HG03045 (cell line): ENCODE results near the gene NUP214.
"Not testable (repeated sequence)": the region's sequence is repeated elsewhere in the genome, so short reads cannot be mapped to it uniquely, and the experiment has no call there.

Experiments used
- ATAC-seq: cut with Tn5 transposase; IDR thresholded peaks from one replicate; pipeline ENCODE4 v1.9.1; 2021; ENCODE audit warnings: mild to moderate bottlenecking, moderate library complexity; ENCODE audit not compliant: unreplicated experiment

NUP214 gene

GRCh38 chr9:131115360-131115742 is 10.0 kb upstream of the NUP214 start:
- ATAC-seq = not testable (repeated sequence)

- ATAC-seq = no peak
Measured at GRCh38 chr9:131116281-131117120, 8.9 kb upstream of the NUP214 start.

DNA sequence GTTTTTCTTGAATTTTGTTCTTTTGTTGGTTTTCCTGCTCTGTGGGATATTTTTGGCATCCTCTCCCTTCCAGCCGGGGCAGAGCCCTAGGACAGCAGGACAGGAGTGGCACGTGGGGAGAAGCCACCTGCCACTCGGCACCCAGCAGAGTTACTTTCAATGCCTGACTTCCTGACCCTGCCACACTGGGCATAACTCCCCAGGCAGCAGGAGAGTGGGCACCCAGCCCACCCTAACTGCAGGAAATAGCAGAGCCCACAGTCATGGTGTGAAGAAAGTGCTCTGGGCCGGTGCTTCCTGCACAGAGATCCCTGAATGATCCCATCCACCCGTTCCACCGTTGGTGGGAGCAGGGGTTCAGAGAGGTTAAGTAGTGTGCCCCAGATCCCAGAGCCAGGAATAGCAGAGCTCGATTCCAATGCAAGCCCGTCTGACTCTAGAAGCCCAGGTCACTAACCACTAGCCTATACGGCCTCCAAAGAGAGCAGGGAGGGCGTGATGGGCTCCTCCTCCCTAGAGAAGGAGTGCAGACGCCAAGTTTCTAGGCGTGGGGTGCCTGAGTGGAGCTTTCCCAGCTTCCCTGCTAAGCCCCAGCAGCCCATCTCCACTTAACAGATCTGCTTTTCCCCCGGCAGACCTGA is 8.1 kb upstream of the NUP214 start:
- ATAC-seq = no peak

GRCh38 chr9:131117762-131118145 is 7.6 kb upstream of the NUP214 start:
- no peak for ATAC-seq

GRCh38 chr9:131119600-131119999 is 5.8 kb upstream of the NUP214 start:
- ATAC-seq = no peak

- ATAC-seq = no peak
Measured at GRCh38 chr9:131120620-131121228, 4.7 kb upstream of the NUP214 start.

GRCh38 chr9:131121346-131121745 is 4.0 kb upstream of the NUP214 start:
- ATAC-seq = no peak

GRCh38 chr9:131122158-131122557 is 3.2 kb upstream of the NUP214 start:
- ATAC-seq = no peak

GRCh38 chr9:131125038-131125287 is 423 bp upstream of the NUP214 start:
- ATAC-seq = no peak

DNA sequence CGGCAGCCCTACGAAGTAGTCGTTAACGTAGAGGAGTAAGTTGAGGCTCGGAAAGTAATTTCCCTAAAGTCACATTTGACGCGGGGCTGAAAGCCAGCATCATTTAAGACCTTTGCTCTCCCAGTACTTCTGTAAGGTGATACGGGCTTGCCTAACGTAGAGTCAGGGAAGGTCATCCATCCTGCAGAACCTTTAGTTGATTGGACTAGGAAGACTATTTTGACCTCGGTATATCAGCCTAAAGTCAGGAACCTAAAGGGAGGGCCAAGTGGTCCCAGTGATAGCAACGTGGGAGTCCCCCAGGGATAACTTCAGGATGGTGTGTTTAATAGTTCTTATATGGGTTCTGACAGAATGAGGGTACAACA is 657 bp downstream of the NUP214 start:
- ATAC-seq = no peak

- no peak for ATAC-seq
Measured at GRCh38 chr9:131129183-131129582, 3.8 kb downstream of the NUP214 start.

GRCh38 chr9:131138676-131139075 is 13.3 kb downstream of the NUP214 start:
- no peak for ATAC-seq

DNA sequence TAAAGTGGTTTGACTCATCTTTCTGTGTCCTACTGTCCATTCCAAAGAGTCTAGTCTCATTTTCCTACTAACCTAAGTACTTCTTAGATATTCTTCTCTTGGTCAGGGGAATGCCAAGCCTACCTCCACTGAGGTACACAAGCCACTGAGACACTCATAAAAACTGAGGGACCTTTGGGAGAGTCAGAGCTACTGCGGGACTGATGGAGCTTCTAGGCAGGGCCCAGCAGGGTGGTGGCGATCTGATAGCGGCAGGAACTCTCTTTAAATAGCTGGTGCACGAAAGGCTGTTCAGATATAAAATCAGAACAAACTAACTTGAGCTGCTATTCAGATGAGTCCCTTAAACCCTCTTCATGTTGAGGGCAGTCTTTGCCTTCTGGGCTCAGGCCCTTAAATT is 14.7 kb downstream of the NUP214 start:
- no peak for ATAC-seq

- ATAC-seq = no peak
Measured at GRCh38 chr9:131140550-131140949, 15.2 kb downstream of the NUP214 start.

- no peak for ATAC-seq
Measured at GRCh38 chr9:131142160-131142559, 16.8 kb downstream of the NUP214 start.

DNA sequence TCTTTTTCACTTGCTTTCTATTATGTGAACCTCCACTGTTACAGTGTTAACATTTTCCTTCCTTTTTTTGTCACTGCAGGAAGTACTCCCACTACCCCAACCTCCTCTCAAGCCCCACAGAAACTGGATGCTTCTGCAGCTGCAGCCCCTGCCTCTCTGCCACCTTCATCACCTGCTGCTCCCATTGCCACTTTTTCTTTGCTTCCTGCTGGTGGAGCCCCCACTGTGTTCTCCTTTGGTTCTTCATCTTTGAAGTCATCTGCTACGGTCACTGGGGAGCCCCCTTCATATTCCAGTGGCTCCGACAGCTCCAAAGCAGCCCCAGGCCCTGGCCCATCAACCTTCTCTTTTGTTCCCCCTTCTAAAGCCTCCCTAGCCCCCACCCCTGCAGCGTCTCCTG is 18.8 kb downstream of the NUP214 start:
- ATAC-seq = no peak

GRCh38 chr9:131145245-131145644 is 19.9 kb downstream of the NUP214 start:
- ATAC-seq = no peak

DNA sequence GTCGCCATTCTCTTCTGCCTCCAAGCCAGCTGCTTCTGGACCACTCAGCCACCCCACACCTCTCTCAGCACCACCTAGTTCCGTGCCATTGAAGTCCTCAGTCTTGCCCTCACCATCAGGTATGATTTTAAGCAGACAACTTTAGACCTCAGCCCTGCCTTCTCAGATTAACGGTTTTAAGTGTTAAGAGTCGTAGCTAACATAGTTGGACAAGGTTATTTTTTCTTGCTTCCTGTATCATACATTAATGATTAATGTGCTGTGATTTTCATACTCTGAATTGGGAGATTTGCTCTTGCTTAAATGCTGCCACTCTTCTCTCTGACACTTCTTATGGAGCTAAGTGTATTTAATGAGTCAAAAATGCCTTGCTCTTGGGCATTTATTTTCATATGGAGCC is 20.8 kb downstream of the NUP214 start:
- ATAC-seq = no peak

- ATAC-seq = no peak
Measured at GRCh38 chr9:131148276-131148675, 22.9 kb downstream of the NUP214 start.

- no peak for ATAC-seq
Measured at GRCh38 chr9:131148966-131149687, 23.7 kb downstream of the NUP214 start.

- ATAC-seq = no peak
Measured at GRCh38 chr9:131149688-131150053, 24.3 kb downstream of the NUP214 start.

DNA sequence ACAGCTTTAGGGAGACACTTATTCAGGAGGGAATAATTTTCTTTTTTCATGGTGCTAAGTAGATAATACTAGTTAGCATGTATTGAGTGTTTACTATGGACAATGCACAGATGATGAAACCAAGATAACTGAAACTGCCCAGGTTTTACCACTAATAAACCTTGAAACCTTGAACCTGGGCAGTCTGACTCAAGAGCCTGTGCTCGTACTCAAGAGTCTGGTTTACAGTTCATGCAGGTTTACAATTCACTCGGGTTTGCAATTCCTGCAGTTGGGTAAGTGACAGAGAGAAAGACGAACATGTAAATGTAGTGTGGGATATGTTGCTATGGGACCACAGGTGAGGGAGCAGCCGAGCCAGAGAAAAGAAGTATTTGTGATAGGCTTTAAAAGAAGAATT is 28.2 kb downstream of the NUP214 start:
- ATAC-seq = no peak
